Osteoblast (primary cell): Measurements from ENCODE around the gene ASB14. TPM values are rescaled to one million over a fixed set of nuclear protein-coding genes. Genes with fewer than 3 reads are reported as not detected.

Experiments used
- DNase-seq: peaks from one replicate; pipeline ENCODE4 v3.0.0; 2011; ENCODE audit warnings: low spot score, mixed read lengths; ENCODE audit not compliant: insufficient read length; ENCODE audit errors: missing footprints
- H2AFZ ChIP-seq: 2 replicates; pipeline ENCODE4 v1.6.0; 2011; ENCODE audit warnings: mild to moderate bottlenecking, low read length
- H3K27ac ChIP-seq: 2 replicates; pipeline ENCODE4 v1.5.1; 2011; ENCODE audit warnings: mild to moderate bottlenecking, low read depth, low read length, moderate library complexity
- H3K27me3 ChIP-seq: 2 replicates; pipeline ENCODE4 v1.6.0; 2012; ENCODE audit warnings: mild to moderate bottlenecking, control low read depth, inconsistent platforms, low read length, moderate library complexity; ENCODE audit not compliant: insufficient read depth
- H3K36me3 ChIP-seq: 2 replicates; pipeline ENCODE4 v1.5.1; 2011; ENCODE audit warnings: mild to moderate bottlenecking, low read length, control low read depth, moderate library complexity; ENCODE audit not compliant: insufficient read depth
- H3K4me1 ChIP-seq: 2 replicates; pipeline ENCODE4 v1.5.1; 2011; ENCODE audit warnings: mild to moderate bottlenecking, low read length, control low read depth, moderate library complexity; ENCODE audit not compliant: insufficient read depth
- H3K4me2 ChIP-seq: 2 replicates; pipeline ENCODE4 v1.6.0; 2011; ENCODE audit warnings: mild to moderate bottlenecking, low read length; ENCODE audit not compliant: insufficient read depth
- H3K4me3 ChIP-seq: fragments of 200-600 bp; sonication (generic); 3 replicates; pipeline ENCODE4 v1.5.1; 2012; ENCODE audit warnings: mild to moderate bottlenecking, low read length, inconsistent platforms; ENCODE audit not compliant: insufficient read depth
- H3K79me2 ChIP-seq: 2 replicates; pipeline ENCODE4 v1.6.0; 2012; ENCODE audit warnings: mild to moderate bottlenecking, low read length, control low read depth, inconsistent platforms; ENCODE audit not compliant: insufficient read depth
- H3K9me3 ChIP-seq: 2 replicates; pipeline ENCODE4 v1.5.1; 2011; ENCODE audit warnings: low read depth, low read length, control low read depth
- H4K20me1 ChIP-seq: 2 replicates; pipeline ENCODE4 v1.6.0; 2012; ENCODE audit warnings: mild to moderate bottlenecking, low read length, control low read depth; ENCODE audit not compliant: insufficient read depth
- CTCF ChIP-seq: IDR thresholded peaks from 2 replicates; pipeline ENCODE4 v1.5.1; 2011; ENCODE audit warnings: mild to moderate bottlenecking, low read depth, low read length, moderate library complexity; ENCODE audit errors: extremely low read depth
- total RNA-seq: library from RNA; depleted of rRNA; stranded (reverse); fragments of >200 nt; gene quantifications from 2 replicates; pipeline ENCODE4 v1.2.3, GENCODE V29; 2012

The ASB14 gene
- total RNA-seq, 1 donor, result not detected

GRCh38 chr3:57227930-57228751 lies 64.3 kb downstream of the ASB14 start:
- Histone ChIP-seq H3K4me1 (peaks cover 31% of the 10 kb centered on the region), H3K4me3 (peak overlapping the region; percentile 94), H3K79me2 (peaks cover 46% of the 10 kb centered on the region), H3K36me3 (no peaks in the 10 kb centered on the region), H3K9me3 (no peaks in the 10 kb centered on the region), H2AFZ (peak overlapping the region; percentile 91), H3K4me2 (peak overlapping the region; percentile 93), H3K27ac (peak overlapping the region; percentile 86), H4K20me1 (peaks cover 28% of the 10 kb centered on the region), H3K27me3 (no peaks in the 10 kb centered on the region)
- TF ChIP-seq CTCF, result no peak
- DNase-seq, result peak; percentile 89

GRCh38 chr3:57227204-57227929 lies 65.1 kb downstream of the ASB14 start, which contains the start of gene APPL1:
Gene APPL1 (plus strand): TSS chr3:57227729. CDS start chr3:57227884, 155 bp downstream.
- no peak for TF ChIP-seq CTCF
- DNase-seq, result peak; percentile 99
- H3K36me3 ChIP-seq, result no peaks in the 10 kb centered on the region
- H2AFZ ChIP-seq, result peak within 1 kb of the TSS; percentile 95
- H4K20me1 ChIP-seq, result peaks cover 27% of the 10 kb centered on the region
- peaks cover 31% of the 10 kb centered on the region for H3K4me1 ChIP-seq
- no peaks in the 10 kb centered on the region for H3K27me3 ChIP-seq
- H3K79me2 ChIP-seq, result peaks cover 38% of the 10 kb centered on the region
- peak within 1 kb of the TSS; percentile 86 for H3K27ac ChIP-seq
- no peaks in the 10 kb centered on the region for H3K9me3 ChIP-seq
- peak within 1 kb of the TSS; percentile 94 for H3K4me3 ChIP-seq
- H3K4me2 ChIP-seq, result peak within 1 kb of the TSS; percentile 93

GRCh38 chr3:57226176-57226575 lies 66.3 kb downstream of the ASB14 start:
- peaks cover 31% of the 10 kb centered on the region for H3K4me1 ChIP-seq
- peak; percentile 11 for DNase-seq
- peaks cover 27% of the 10 kb centered on the region for H3K79me2 ChIP-seq
- H3K9me3 ChIP-seq, result no peaks in the 10 kb centered on the region
- no peak overlapping the region for H3K4me2 ChIP-seq
- H3K27ac ChIP-seq, result no peak overlapping the region
- TF ChIP-seq CTCF, result no peak
- no peaks in the 10 kb centered on the region for H3K36me3 ChIP-seq
- H4K20me1 ChIP-seq, result peaks cover 16% of the 10 kb centered on the region
- no peaks in the 10 kb centered on the region for H3K27me3 ChIP-seq
- no peak overlapping the region for H3K4me3 ChIP-seq
- peak overlapping the region; percentile 6 for H2AFZ ChIP-seq

GRCh38 chr3:57224856-57225255 lies 67.6 kb downstream of the ASB14 start:
- Histone ChIP-seq H3K79me2 (peaks cover 15% of the 10 kb centered on the region), H3K4me3 (no peak overlapping the region), H3K9me3 (no peaks in the 10 kb centered on the region), H3K36me3 (no peaks in the 10 kb centered on the region), H3K27me3 (no peaks in the 10 kb centered on the region), H2AFZ (peak overlapping the region; percentile 70), H4K20me1 (peaks cover 8% of the 10 kb centered on the region), H3K4me1 (peaks cover 29% of the 10 kb centered on the region), H3K4me2 (peak overlapping the region; percentile 48), H3K27ac (no peak overlapping the region)
- no peak for TF ChIP-seq CTCF
- DNase-seq, result peak; percentile 82
